ENCODE measurements around the gene PCA3.

- TF ChIP-seq CTCF (IDR thresholded peaks at IDR 0.05), result no peak
- no peak for TF ChIP-seq POLR2AphosphoS5 (IDR thresholded peaks at IDR 0.05; ENCODE audit: low read depth, low read length)
- TF ChIP-seq REST (IDR thresholded peaks at IDR 0.05; ENCODE audit: insufficient read depth in 1 of 2, low read depth in 2 of 2, low read length in 1 of 2), result no peak
- TF ChIP-seq TCF7L2 (IDR thresholded peaks at IDR 0.05; ENCODE audit: low read depth, low read length), result no peak
Measured at GRCh38 chr9:76729980-76730737, 34.1 kb upstream of the PCA3 start.

All from Panc1 (cell line).